ENCODE measurements around the gene EHMT2.
A peak's percentile ranks its signal among the peaks of the same experiment; 100 is the strongest.
"Not testable (repeated sequence)": the region's sequence is repeated elsewhere in the genome, so short reads cannot be mapped to it uniquely, and the experiment has no call there.

EHMT2 gene

GRCh38 chr6:31864818-31865204, 32.7 kb downstream of the EHMT2 start:
- Histone ChIP-seq H3K27ac (replicated peaks) (no peak overlapping the region), H3K27me3 (ENCODE audit: insufficient read depth, poor library complexity, severe bottlenecking) (no peaks in the 10 kb centered on the region), H3K4me3 (replicated peaks; ENCODE audit: insufficient read depth, low read length) (no peak overlapping the region)
- TF ChIP-seq SPI1 (IDR thresholded peaks at IDR 0.05; ENCODE audit: borderline replicate concordance, low read depth), result no peak
- no peak for TF ChIP-seq POLR2AphosphoS5 (IDR thresholded peaks at IDR 0.05; ENCODE audit: low read depth)
- TF ChIP-seq, protein P1, sequence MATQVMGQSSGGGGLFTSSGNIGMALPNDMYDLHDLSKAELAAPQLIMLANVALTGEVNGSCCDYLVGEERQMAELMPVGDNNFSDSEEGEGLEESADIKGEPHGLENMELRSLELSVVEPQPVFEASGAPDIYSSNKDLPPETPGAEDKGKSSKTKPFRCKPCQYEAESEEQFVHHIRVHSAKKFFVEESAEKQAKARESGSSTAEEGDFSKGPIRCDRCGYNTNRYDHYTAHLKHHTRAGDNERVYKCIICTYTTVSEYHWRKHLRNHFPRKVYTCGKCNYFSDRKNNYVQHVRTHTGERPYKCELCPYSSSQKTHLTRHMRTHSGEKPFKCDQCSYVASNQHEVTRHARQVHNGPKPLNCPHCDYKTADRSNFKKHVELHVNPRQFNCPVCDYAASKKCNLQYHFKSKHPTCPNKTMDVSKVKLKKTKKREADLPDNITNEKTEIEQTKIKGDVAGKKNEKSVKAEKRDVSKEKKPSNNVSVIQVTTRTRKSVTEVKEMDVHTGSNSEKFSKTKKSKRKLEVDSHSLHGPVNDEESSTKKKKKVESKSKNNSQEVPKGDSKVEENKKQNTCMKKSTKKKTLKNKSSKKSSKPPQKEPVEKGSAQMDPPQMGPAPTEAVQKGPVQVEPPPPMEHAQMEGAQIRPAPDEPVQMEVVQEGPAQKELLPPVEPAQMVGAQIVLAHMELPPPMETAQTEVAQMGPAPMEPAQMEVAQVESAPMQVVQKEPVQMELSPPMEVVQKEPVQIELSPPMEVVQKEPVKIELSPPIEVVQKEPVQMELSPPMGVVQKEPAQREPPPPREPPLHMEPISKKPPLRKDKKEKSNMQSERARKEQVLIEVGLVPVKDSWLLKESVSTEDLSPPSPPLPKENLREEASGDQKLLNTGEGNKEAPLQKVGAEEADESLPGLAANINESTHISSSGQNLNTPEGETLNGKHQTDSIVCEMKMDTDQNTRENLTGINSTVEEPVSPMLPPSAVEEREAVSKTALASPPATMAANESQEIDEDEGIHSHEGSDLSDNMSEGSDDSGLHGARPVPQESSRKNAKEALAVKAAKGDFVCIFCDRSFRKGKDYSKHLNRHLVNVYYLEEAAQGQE (IDR thresholded peaks at IDR 0.05; ENCODE audit: insufficient replicate concordance, low read depth), result no peak
- no peak for TF ChIP-seq GABPA (IDR thresholded peaks at IDR 0.05; ENCODE audit: low read depth)
- TF ChIP-seq CTCF (IDR thresholded peaks at IDR 0.05; ENCODE audit: insufficient read depth, low read length), result no peak
- no peak for DNase-seq (ENCODE audit: low read depth in 1 of 2, low spot score in 1 of 2)

DNA sequence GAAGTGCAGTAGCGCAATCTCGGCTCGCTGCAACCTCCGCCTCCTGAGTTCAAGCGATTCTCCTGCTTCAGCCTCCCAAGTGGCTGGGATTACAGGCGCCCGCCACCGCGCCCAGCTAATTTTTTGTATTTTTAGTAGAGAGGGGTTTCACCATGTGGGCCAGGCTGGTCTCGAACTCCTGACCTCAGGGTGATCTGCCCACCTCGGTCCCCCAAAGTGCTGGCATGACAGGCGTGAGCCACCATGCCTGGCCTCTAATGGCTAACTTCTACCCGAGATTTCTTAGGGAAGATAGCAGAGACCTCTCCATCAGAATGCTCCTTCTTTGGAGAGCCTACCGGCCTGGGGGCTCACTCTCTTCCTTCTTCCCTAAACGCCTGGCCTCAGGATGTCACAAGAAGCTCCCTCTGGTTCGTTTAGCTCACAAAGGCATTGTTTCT, 33.4 kb downstream of the EHMT2 start:
- DNase-seq (ENCODE audit: low read depth in 1 of 2, low spot score in 1 of 2); H3K27me3 ChIP-seq (ENCODE audit: insufficient read depth, poor library complexity, severe bottlenecking): not testable (repeated sequence)
- Histone ChIP-seq H3K27ac (replicated peaks) (peak overlapping the region; percentile 92), H3K4me3 (replicated peaks; ENCODE audit: insufficient read depth, low read length) (peak overlapping the region; percentile 68)

DNA sequence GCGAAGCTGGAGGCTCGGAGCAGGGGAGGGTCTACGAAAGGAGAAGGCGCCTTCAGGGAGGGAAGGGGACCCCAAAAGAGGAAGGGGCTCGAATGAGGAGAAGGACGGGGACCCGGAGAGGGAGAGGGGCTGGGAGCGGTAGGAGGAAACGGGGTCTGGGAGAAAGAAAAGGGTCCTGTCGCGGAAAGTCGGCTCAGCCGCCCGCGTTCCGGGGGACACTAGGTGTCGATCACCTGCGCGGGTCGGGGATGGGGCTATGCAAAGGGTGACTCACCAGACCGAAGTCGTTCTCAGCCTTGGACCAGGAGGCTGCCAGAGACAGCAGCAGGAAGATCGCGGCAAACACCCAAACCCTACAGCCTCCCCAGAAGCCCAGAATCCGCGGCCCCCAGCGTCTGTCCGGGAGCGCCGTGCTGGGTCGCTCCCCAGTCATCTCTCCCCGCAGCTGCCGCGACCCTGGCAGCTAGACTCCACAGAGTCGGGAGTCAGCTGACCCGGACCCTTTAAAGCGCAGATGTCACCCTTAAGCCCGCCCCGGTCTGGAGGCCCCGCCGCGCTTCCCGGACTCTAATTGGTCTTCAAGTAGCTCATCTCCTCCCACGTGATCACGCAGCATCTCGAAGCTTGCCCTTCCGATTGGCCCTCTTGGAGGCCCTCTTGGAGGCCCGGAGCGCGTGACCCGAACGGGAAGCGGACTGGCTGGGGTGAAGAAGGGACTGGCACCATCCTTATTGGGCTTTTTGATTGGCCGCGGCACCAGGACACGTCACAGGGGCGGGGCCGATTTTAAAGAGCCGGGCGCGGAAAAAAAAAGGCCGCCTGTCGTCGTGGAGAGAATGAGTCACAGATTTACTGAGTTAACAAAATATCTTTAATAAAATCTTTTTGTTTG, 34.9 kb downstream of the EHMT2 start, which contains the start of gene NEU1:
Gene NEU1 (minus strand): TSS at position 478 of the 892 bp plus-strand sequence. CDS start 45 bp downstream, at position 433.
- Histone ChIP-seq H3K4me3 (replicated peaks; ENCODE audit: insufficient read depth, low read length) (peak within 1 kb of the TSS; percentile 95), H3K27me3 (ENCODE audit: insufficient read depth, poor library complexity, severe bottlenecking) (no peaks in the 10 kb centered on the region), H3K27ac (replicated peaks) (peak within 1 kb of the TSS; percentile 92)

More for the DNA sequence above, 34.9 kb downstream of the EHMT2 start, which contains the start of gene NEU1:
- TF ChIP-seq POLR2AphosphoS5 (IDR thresholded peaks at IDR 0.05; ENCODE audit: low read depth) (peak; percentile 78; the same call in 1 of the 2 replicates), GABPA (IDR thresholded peaks at IDR 0.05; ENCODE audit: low read depth) (no peak), CTCF (IDR thresholded peaks at IDR 0.05; ENCODE audit: insufficient read depth, low read length) (no peak), SPI1 (IDR thresholded peaks at IDR 0.05; ENCODE audit: borderline replicate concordance, low read depth) (peak; percentile 41; the same call in 1 of the 2 replicates)
- TF ChIP-seq, protein P1 (IDR thresholded peaks at IDR 0.05; ENCODE audit: insufficient replicate concordance, low read depth), result no peak
- DNase-seq (ENCODE audit: low read depth in 1 of 2, low spot score in 1 of 2), result peak; percentile 100

Data from HL-60 (cell line).